T47D (cell line): ENCODE data around the gene RFC4.
"Not testable (repeated sequence)": the region's sequence is repeated elsewhere in the genome, so short reads cannot be mapped to it uniquely, and the experiment has no call there.

Experiments
- DNase-seq, 2 experiments: peaks; one replicate each; pipeline versions ENCODE4 v3.0.0 to v3.0.0-alpha.2; 2011 to 2012; ENCODE audit warnings: low read depth in 1 of 2, low spot score in 1 of 2
- JUND ChIP-seq: IDR thresholded peaks from 2 replicates; pipeline ENCODE4 v1.6.1; 2012; ENCODE audit warnings: low read depth
- in situ Hi-C: cut with HindIII; loops from 2 replicates; pipeline ENCODE4 v1.10.0; 2016; ENCODE audit warnings: low sequenced_read_pairs, low pct_unique_long_range_greater_than_20kb

RFC4 gene, protein sequence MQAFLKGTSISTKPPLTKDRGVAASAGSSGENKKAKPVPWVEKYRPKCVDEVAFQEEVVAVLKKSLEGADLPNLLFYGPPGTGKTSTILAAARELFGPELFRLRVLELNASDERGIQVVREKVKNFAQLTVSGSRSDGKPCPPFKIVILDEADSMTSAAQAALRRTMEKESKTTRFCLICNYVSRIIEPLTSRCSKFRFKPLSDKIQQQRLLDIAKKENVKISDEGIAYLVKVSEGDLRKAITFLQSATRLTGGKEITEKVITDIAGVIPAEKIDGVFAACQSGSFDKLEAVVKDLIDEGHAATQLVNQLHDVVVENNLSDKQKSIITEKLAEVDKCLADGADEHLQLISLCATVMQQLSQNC

DNA sequence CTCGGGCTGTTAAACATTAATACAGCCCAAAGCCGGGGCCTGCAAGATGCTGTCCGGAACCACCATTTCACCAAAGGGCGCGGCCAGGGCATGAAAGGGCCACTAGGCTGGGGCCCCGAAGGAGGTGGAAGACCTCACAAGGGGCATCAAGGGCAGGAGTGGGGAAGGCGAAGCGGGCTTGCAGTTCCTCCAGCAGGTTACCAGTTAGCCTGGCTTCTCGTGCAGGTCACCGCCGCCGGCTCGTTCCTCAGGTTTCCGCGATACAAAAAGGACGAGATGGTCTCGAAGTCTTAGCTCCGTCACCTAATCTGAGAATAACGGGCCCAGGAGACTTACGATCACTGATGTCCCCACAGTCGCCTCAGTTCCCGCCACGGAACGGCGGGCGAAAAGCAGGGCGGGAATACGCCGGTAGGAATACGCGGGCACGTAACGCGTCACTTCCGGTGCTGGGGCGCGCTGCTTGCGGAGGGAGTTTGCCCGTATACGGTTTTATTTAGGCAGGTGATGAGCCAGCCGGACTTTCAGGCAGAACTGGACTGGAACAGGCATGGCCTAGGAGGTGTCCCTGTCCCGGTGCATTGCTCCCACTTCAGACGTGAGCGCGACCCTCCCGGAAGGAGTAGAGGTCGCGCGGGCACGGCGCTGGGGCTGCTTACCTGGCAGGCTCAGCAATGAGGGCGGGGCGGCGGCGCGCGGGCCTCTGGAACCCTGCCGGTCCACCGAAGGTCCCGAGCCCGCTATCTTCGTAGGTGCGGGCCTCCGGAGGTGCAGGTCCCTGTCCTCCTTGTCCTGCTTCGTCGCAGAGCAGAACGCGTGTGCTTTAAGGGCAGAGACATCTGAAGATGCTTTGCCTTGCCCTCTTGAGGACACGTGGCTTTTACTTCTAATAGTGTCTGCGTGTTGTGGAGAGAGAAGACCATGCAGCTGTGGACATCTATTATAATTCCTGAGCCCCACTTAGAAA is at the start of gene RFC4:
Gene RFC4 (minus strand): TSS at position 394 of the 967 bp plus-strand sequence. CDS start 1,769 bp downstream, outside the sequence.
- TF ChIP-seq JUND = no peak
- in situ Hi-C loops = no loop called here
- peak; percentile 91 to 95 for DNase-seq

DNA sequence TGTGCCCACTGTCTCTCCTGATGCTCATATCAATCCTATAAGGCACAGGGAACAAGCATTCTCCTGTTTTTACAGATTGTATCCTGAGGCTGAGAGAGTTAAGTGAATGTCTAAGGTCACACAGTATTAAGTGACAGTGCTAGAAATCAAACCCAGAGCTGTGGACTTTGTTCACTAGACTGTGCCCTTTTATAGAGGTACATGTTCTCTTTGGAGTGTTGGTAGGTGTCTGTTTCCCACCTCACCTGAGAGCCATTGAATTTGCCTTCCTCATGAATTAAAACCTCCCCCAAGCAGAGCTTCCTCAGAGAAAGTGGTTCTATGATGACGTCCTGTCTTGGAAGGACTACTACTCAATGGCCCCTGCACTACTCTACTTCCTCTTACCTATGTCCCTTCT is 48.7 kb upstream of the RFC4 start:
- DNase-seq = no peak
- in situ Hi-C loops = no loop called here
- TF ChIP-seq JUND = no peak

DNA sequence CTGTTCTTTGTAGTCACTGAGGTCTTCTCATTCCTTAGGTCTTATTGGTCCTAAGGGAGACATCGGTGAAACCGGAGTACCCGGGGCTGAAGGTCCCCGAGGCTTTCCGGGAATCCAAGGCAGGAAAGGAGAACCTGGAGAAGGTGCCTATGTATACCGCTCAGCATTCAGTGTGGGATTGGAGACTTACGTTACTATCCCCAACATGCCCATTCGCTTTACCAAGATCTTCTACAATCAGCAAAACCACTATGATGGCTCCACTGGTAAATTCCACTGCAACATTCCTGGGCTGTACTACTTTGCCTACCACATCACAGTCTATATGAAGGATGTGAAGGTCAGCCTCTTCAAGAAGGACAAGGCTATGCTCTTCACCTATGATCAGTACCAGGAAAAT is 47.9 kb upstream of the RFC4 start:
- TF ChIP-seq JUND = no peak
- no peak for DNase-seq
- in situ Hi-C loops = no loop called here

- in situ Hi-C loops = no loop called here
- no peak for TF ChIP-seq JUND
- DNase-seq = no peak
Measured at GRCh38 chr3:186852994-186853393, 46.7 kb upstream of the RFC4 start.

- DNase-seq, in situ Hi-C loops: not testable (repeated sequence)
Measured at GRCh38 chr3:186851835-186852234, 45.6 kb upstream of the RFC4 start.

DNA sequence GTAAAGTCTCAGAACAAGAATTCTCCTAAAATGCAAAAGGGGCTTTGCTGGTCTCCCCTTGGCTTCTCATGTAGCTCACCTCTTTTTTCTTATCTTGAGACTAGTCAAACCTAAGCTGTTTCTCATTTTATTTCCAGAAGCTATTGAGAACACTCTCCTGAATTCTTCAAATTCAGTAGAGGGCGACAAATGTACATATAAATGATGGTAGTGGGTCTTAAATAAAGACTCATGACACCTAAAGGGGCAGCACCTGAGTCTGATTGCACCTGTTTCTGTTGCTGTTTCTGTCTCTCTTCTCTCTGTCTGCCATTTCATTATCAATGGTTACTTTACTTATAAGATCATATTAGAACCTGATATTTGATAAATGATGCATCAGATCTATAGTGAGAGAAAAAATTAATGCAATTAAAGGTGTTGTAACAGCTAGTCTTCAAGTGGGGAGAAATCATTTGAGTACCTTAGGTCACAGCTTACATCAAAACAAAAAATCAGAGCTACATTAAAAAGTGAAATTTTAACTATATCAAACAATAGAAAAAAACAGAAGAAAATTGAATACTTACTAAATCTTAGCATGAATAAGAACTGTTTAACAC is 43.2 kb upstream of the RFC4 start:
- in situ Hi-C loops = no loop called here
- TF ChIP-seq JUND = no peak
- DNase-seq = peak; percentile 77 to 85

DNA sequence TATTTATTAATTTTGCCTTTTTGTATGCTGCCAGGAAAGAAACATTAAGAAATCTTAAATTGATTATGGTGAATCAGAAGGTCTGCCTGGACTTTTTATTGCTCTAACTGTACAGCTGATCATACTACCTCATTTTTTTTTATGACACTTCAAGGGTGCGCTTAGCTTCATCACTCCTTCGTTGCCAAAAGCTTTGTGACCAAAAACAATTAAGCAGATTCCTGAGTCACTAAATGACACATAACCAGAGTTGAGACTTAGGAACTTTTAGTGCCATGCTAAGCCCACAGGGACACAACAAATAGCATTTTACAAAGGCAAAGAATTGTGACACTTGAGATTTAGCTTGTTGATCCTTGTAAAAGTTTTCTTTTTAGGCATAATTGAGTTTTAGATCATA is 41.2 kb upstream of the RFC4 start:
- in situ Hi-C loops = no loop called here
- no peak for TF ChIP-seq JUND
- DNase-seq = no peak

GRCh38 chr3:186845756-186846155 is 39.5 kb upstream of the RFC4 start:
- no peak for DNase-seq
- TF ChIP-seq JUND = no peak
- in situ Hi-C loops = no loop called here

DNA sequence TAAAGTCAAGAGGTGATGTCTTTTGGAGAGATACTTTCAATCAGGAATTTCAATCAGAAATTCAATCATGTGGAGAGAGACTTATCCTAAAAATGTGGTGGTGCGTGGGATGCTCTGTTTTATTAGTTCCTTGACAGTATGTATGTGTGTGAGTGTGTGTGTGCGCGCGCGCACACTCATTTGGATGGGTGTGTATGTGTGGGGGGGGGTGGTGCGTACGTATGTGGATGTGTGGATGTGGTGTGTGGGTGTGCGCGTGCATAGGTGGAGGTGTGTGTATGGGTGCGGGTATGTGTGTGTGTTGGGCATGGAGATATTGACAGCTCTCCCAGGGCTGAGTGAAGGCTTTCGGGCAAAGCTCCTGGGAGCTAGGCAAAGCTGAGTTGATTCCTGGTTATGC is 38.6 kb upstream of the RFC4 start:
- no peak for TF ChIP-seq JUND
- in situ Hi-C loops = no loop called here
- DNase-seq = no peak

GRCh38 chr3:186843039-186843432 is 36.8 kb upstream of the RFC4 start:
- DNase-seq = peak; percentile 55 to 93
- in situ Hi-C loops = no loop called here
- TF ChIP-seq JUND = no peak

GRCh38 chr3:186842426-186843038 is 36.2 kb upstream of the RFC4 start, which contains the start of gene ADIPOQ:
TSS of gene ADIPOQ (plus strand) at chr3:186842710. CDS start at chr3:186853059, 10,349 bp downstream.
- no peak for TF ChIP-seq JUND
- peak in 1 of 2 experiments; percentile 34 for DNase-seq
- in situ Hi-C loops = no loop called here

- peak; percentile 57 to 97 for DNase-seq
- TF ChIP-seq JUND = peak; percentile 66; the same call in 1 of the 2 replicates
- in situ Hi-C loops = no loop called here
Measured at GRCh38 chr3:186841620-186842019, 35.3 kb upstream of the RFC4 start.
